H9 (cell line): Measurements from ENCODE around the gene ZNF248. TPM values are rescaled to one million over a fixed set of nuclear protein-coding genes. Genes with fewer than 3 reads are reported as not detected.

ENCODE experiments used
- DNase-seq: peaks from one replicate; pipeline ENCODE4 v3.0.0-alpha.2; 2017
- H2AFZ ChIP-seq: one replicate; pipeline ENCODE4 v1.6.1; 2013; ENCODE audit warnings: mild to moderate bottlenecking, low read length, control low read depth, moderate library complexity
- H2AK5ac ChIP-seq: 2 replicates; pipeline ENCODE4 v1.6.1; 2013; ENCODE audit warnings: low read length, control low read depth, mixed read lengths; ENCODE audit not compliant: insufficient read length
- H2BK120ac ChIP-seq: one replicate; pipeline ENCODE4 v1.6.1; 2013; ENCODE audit warnings: low read depth, mild to moderate bottlenecking, low read length, control low read depth, inconsistent platforms; ENCODE audit not compliant: poor library complexity, severe bottlenecking
- H2BK12ac ChIP-seq: 2 replicates; pipeline ENCODE4 v1.6.1; 2013; ENCODE audit warnings: low read length, control low read depth, mixed read lengths, low read depth; ENCODE audit not compliant: insufficient read length
- H2BK15ac ChIP-seq: 2 replicates; pipeline ENCODE4 v1.6.1; 2013; ENCODE audit warnings: low read depth, low read length, control low read depth
- H2BK20ac ChIP-seq: one replicate; pipeline ENCODE4 v1.6.1; 2013; ENCODE audit warnings: low read depth, mild to moderate bottlenecking, low read length, control low read depth, inconsistent platforms; ENCODE audit not compliant: poor library complexity, severe bottlenecking
- H2BK5ac ChIP-seq: 2 replicates; pipeline ENCODE4 v1.6.1; 2013; ENCODE audit warnings: low read length, control low read depth, mixed read lengths; ENCODE audit not compliant: insufficient read length
- H3K14ac ChIP-seq: 2 replicates; pipeline ENCODE4 v1.6.1; 2013; ENCODE audit warnings: low read length, control low read depth; ENCODE audit not compliant: insufficient read depth
- H3K18ac ChIP-seq: 2 replicates; pipeline ENCODE4 v1.6.1; 2013; ENCODE audit warnings: low read depth, mild to moderate bottlenecking, mixed read lengths, low read length, control low read depth; ENCODE audit not compliant: insufficient read length
- H3K23ac ChIP-seq: 2 replicates; pipeline ENCODE4 v1.6.1; 2013; ENCODE audit warnings: low read length, control low read depth, mixed read lengths, low read depth; ENCODE audit not compliant: insufficient read length
- H3K23me2 ChIP-seq: 2 replicates; pipeline ENCODE4 v1.6.1; 2013; ENCODE audit warnings: low read depth, mild to moderate bottlenecking, mixed read lengths, low read length, control low read depth; ENCODE audit not compliant: insufficient read length, poor library complexity, severe bottlenecking
- H3K27ac ChIP-seq: 2 replicates; pipeline ENCODE4 v1.5.1; 2013; ENCODE audit warnings: low read length, control low read depth, mixed read lengths, low read depth; ENCODE audit not compliant: insufficient read length
- H3K27me3 ChIP-seq: 2 replicates; pipeline ENCODE4 v1.6.1; 2013; ENCODE audit warnings: low read length, control low read depth, inconsistent platforms; ENCODE audit not compliant: insufficient read depth
- H3K4ac ChIP-seq: 2 replicates; pipeline ENCODE4 v1.6.1; 2013; ENCODE audit warnings: low read depth, mild to moderate bottlenecking, control low read depth, inconsistent platforms, low read length, moderate library complexity
- H3K4me1 ChIP-seq: 2 replicates; pipeline ENCODE4 v1.6.1; 2013; ENCODE audit warnings: low read length, control low read depth, inconsistent platforms; ENCODE audit not compliant: insufficient read depth
- H3K4me2 ChIP-seq: 2 replicates; pipeline ENCODE4 v1.6.1; 2013; ENCODE audit warnings: low read length, control low read depth, mixed read lengths; ENCODE audit not compliant: insufficient read length, insufficient read depth
- H3K56ac ChIP-seq: 2 replicates; pipeline ENCODE4 v1.6.1; 2013; ENCODE audit warnings: low read depth, mild to moderate bottlenecking, mixed read lengths, low read length, control low read depth; ENCODE audit not compliant: insufficient read length
- H3K79me1 ChIP-seq: 2 replicates; pipeline ENCODE4 v1.6.1; 2013; ENCODE audit warnings: low read depth, mild to moderate bottlenecking, moderate library complexity, low read length, control low read depth, inconsistent platforms; ENCODE audit not compliant: insufficient read depth, poor library complexity, severe bottlenecking
- H3K79me2 ChIP-seq: 2 replicates; pipeline ENCODE4 v1.6.1; 2013; ENCODE audit warnings: low read length, control low read depth, inconsistent platforms; ENCODE audit not compliant: insufficient read depth
- H3K9ac ChIP-seq: 2 replicates; pipeline ENCODE4 v1.6.1; 2013; ENCODE audit warnings: low read length, control low read depth, mixed read lengths; ENCODE audit not compliant: insufficient read length; ENCODE audit errors: extremely low read depth
- H3K9me3 ChIP-seq: one replicate; pipeline ENCODE4 v1.6.1; 2013; ENCODE audit warnings: low read depth, low read length, inconsistent platforms; ENCODE audit not compliant: control insufficient read depth
- H3T11ph ChIP-seq: one replicate; pipeline ENCODE4 v1.6.1; 2013; ENCODE audit warnings: mild to moderate bottlenecking, low read length, control low read depth, inconsistent platforms
- H4K20me1 ChIP-seq: one replicate; pipeline ENCODE4 v1.6.1; 2013; ENCODE audit not compliant: control insufficient read depth, insufficient read length, insufficient read depth
- H4K5ac ChIP-seq: 2 replicates; pipeline ENCODE4 v1.6.1; 2013; ENCODE audit warnings: low read depth, mild to moderate bottlenecking, mixed read lengths, low read length, control low read depth; ENCODE audit not compliant: insufficient read length
- H4K8ac ChIP-seq: replicated peaks from 2 replicates; pipeline ENCODE4 v1.6.1; 2013; ENCODE audit warnings: low read length, control low read depth, mixed read lengths, low read depth; ENCODE audit not compliant: insufficient read length
- H4K91ac ChIP-seq: 2 replicates; pipeline ENCODE4 v1.6.1; 2013; ENCODE audit warnings: low read depth, mild to moderate bottlenecking, moderate library complexity, mixed read lengths, low read length, control low read depth; ENCODE audit not compliant: insufficient read length
- H3K27ac Mint-ChIP-seq, 3 experiments: 2 replicates in 2 of 3; 3 replicates in 1 of 3; pipeline ENCODE4 v1.8.0; 2020 to 2021; ENCODE audit warnings: mixed read lengths in 3 of 3, mild to moderate bottlenecking in 1 of 3, moderate library complexity in 1 of 3
- H3K27me3 Mint-ChIP-seq: 2 replicates; pipeline ENCODE4 v1.8.0; 2021; ENCODE audit warnings: low read depth, mild to moderate bottlenecking, moderate library complexity, mixed read lengths
- H3K36me3 Mint-ChIP-seq, 3 experiments: 2 replicates in 2 of 3; 3 replicates in 1 of 3; pipeline ENCODE4 v1.8.0; 2020 to 2021; ENCODE audit warnings: low read depth in 3 of 3, mixed read lengths in 3 of 3; ENCODE audit not compliant: insufficient read depth in 1 of 3
- H3K4me1 Mint-ChIP-seq, 2 experiments: 2 replicates each; pipeline ENCODE4 v1.8.0; 2020; ENCODE audit warnings: mixed read lengths in 2 of 2
- H3K4me3 Mint-ChIP-seq, 2 experiments: 2 replicates in 1 of 2; 3 replicates in 1 of 2; pipeline ENCODE4 v1.8.0; 2020 to 2021; ENCODE audit warnings: mild to moderate bottlenecking in 2 of 2, mixed read lengths in 2 of 2, moderate library complexity in 1 of 2
- H3K9me3 Mint-ChIP-seq, 2 experiments: 2 replicates in 1 of 2; 3 replicates in 1 of 2; pipeline ENCODE4 v1.8.0; 2020; ENCODE audit warnings: mild to moderate bottlenecking in 2 of 2, mixed read lengths in 2 of 2, moderate library complexity in 1 of 2
- CTCF ChIP-seq: fragments of 200-600 bp; sonication (generic); conservative IDR thresholded peaks from 3 replicates; pipeline ENCODE4 v1.8.0; 2021; ENCODE audit warnings: antibody characterized with exemption, mild to moderate bottlenecking
- WGBS: extraction: QIAGEN DNeasy Blood & Tissue Kit; methylation state at CpG from one replicate; pipeline ENCODE4 v1.1.7; 2013; ENCODE audit warnings: missing lambda C conversion rate, low lambda C conversion rate, mixed read lengths; ENCODE audit not compliant: insufficient read length; ENCODE audit errors: extremely low coverage; 5-methylcytosine and 5-hydroxymethylcytosine counted together
- total RNA-seq: library from RNA; stranded (reverse); gene quantifications from 2 replicates; pipeline ENCODE4 v1.2.1, GENCODE V29; 2021

ZNF248 gene
- total RNA-seq, 1 experiment from 2014 or later: 5.4 TPM

GRCh38 chr10:37865264-37865663, 7.9 kb upstream of the ZNF248 start:
- no peak overlapping the region for H3K14ac ChIP-seq
- H3K4me1 ChIP-seq: no peaks in the 10 kb centered on the region
- no peak overlapping the region for H3K4me2 ChIP-seq
- TF ChIP-seq CTCF: no peak
- H4K8ac ChIP-seq: no peak overlapping the region
- H3K79me1 ChIP-seq: no peaks in the 10 kb centered on the region
- H3K9me3 ChIP-seq: peaks cover 36% of the 10 kb centered on the region
- DNase-seq: no peak
- Mint-ChIP-seq H3K27me3 (peaks cover 2% of the 10 kb centered on the region; the same call in 1 of the 2 replicates), H3K4me1 (no peaks in the 10 kb centered on the region), H3K36me3 (peaks cover 4 to 11% (median 9%) of the 10 kb centered on the region in 3 experiments; a peak in 4 of 7 replicates), H3K27ac (no peak overlapping the region), H3K4me3 (no peak overlapping the region), H3K9me3 (peaks cover 78 to 88% of the 10 kb centered on the region in 2 experiments)
- H3T11ph ChIP-seq: no peak overlapping the region
- H4K20me1 ChIP-seq: no peaks in the 10 kb centered on the region
- no peak overlapping the region for H3K27ac ChIP-seq
- H2BK12ac ChIP-seq: no peak overlapping the region
- no peak overlapping the region for H2BK5ac ChIP-seq
- H2BK15ac ChIP-seq: no peak overlapping the region
- no peak overlapping the region for H2BK120ac ChIP-seq
- H3K79me2 ChIP-seq: no peaks in the 10 kb centered on the region
- no peaks in the 10 kb centered on the region for H3K23me2 ChIP-seq
- H3K4ac ChIP-seq: no peak overlapping the region
- WGBS: no CpG with 5 or more reads among the region's 3 CpGs
- no peak overlapping the region for H4K91ac ChIP-seq
- H3K27me3 ChIP-seq: no peaks in the 10 kb centered on the region
- H4K5ac ChIP-seq: no peak overlapping the region
- no peak overlapping the region for H2BK20ac ChIP-seq
- H3K18ac ChIP-seq: no peak overlapping the region
- no peak overlapping the region for H2AK5ac ChIP-seq
- H3K9ac ChIP-seq: no peak overlapping the region
- H3K56ac ChIP-seq: no peak overlapping the region
- no peak overlapping the region for H3K23ac ChIP-seq
- no peak overlapping the region for H2AFZ ChIP-seq
